Measurements from ENCODE around the gene KRTCAP2.
"Not testable (repeated sequence)": the region's sequence is repeated elsewhere in the genome, so short reads cannot be mapped to it uniquely, and the experiment has no call there.

DNA sequence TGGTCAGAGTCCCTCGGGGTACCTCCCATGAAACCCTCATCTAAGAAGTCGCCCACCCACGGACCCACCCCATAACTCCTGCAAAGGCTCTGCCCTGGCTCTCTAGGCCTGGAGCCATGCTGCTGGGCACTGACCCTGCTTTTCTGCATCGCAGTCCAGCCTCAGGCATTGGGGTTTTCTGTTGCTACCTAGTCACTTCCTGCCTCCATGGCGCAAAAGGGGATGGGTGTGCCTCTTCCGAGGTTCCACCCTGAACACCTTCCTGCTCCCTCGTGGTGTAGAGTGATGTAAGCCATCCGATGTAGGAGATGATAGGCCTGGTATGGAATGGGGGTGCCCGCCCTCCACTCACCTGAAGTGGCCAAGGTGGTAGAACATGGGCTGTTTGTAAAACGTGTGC is 41.6 kb upstream of the KRTCAP2 start:
- TF ChIP-seq, protein P1, sequence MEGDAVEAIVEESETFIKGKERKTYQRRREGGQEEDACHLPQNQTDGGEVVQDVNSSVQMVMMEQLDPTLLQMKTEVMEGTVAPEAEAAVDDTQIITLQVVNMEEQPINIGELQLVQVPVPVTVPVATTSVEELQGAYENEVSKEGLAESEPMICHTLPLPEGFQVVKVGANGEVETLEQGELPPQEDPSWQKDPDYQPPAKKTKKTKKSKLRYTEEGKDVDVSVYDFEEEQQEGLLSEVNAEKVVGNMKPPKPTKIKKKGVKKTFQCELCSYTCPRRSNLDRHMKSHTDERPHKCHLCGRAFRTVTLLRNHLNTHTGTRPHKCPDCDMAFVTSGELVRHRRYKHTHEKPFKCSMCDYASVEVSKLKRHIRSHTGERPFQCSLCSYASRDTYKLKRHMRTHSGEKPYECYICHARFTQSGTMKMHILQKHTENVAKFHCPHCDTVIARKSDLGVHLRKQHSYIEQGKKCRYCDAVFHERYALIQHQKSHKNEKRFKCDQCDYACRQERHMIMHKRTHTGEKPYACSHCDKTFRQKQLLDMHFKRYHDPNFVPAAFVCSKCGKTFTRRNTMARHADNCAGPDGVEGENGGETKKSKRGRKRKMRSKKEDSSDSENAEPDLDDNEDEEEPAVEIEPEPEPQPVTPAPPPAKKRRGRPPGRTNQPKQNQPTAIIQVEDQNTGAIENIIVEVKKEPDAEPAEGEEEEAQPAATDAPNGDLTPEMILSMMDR (IDR thresholded peaks at IDR 0.05; ENCODE audit: low read length): not testable (repeated sequence)
- not testable (repeated sequence) for TF ChIP-seq EZH2 (optimal IDR thresholded peaks at IDR 0.05; ENCODE audit: low read depth, low read length)
